ENCODE measurements around the gene TGFBR2. TPM values are rescaled to one million over a fixed set of nuclear protein-coding genes. Genes with fewer than 3 reads are reported as not detected.

TGFBR2 gene
- total RNA-seq, 1 donor from 2014 or later, result 68.7 TPM

GRCh38 chr3:30695302-30696061 lies 89.1 kb downstream of the TGFBR2 start:
- Mint-ChIP-seq H3K4me1 (ENCODE audit: unreplicated experiment) (peaks cover 26% of the 10 kb centered on the region), H3K27ac (ENCODE audit: unreplicated experiment) (peak overlapping the region; percentile 75)

GRCh38 chr3:30696403-30696819 lies 90.0 kb downstream of the TGFBR2 start:
- peaks cover 20% of the 10 kb centered on the region for H3K4me1 Mint-ChIP-seq (ENCODE audit: unreplicated experiment)
- H3K9me3 Mint-ChIP-seq (ENCODE audit: unreplicated experiment), result no peaks in the 10 kb centered on the region
- peaks cover 39% of the 10 kb centered on the region for H3K36me3 Mint-ChIP-seq (ENCODE audit: low read depth, unreplicated experiment)
- no peak for DNase-seq (ENCODE audit: low spot score)
- peaks cover 3% of the 10 kb centered on the region for H3K27me3 Mint-ChIP-seq (ENCODE audit: unreplicated experiment)
- no peak overlapping the region for H3K4me3 Mint-ChIP-seq (ENCODE audit: unreplicated experiment)
- H3K27ac Mint-ChIP-seq (ENCODE audit: unreplicated experiment), result no peak overlapping the region
- TF ChIP-seq CTCF (IDR thresholded peaks at IDR 0.05; ENCODE audit: unreplicated experiment), result no peak

More at GRCh38 chr3:30695302-30696061, 89.1 kb downstream of the TGFBR2 start:
- Mint-ChIP-seq H3K9me3 (ENCODE audit: unreplicated experiment) (no peaks in the 10 kb centered on the region), H3K27me3 (ENCODE audit: unreplicated experiment) (peaks cover 3% of the 10 kb centered on the region), H3K36me3 (ENCODE audit: low read depth, unreplicated experiment) (peaks cover 37% of the 10 kb centered on the region), H3K4me3 (ENCODE audit: unreplicated experiment) (peak overlapping the region; percentile 83)
- TF ChIP-seq CTCF (IDR thresholded peaks at IDR 0.05; ENCODE audit: unreplicated experiment), result no peak
- DNase-seq (ENCODE audit: low spot score), result no peak

GRCh38 chr3:30696896-30697295 lies 90.5 kb downstream of the TGFBR2 start:
- Mint-ChIP-seq H3K9me3 (ENCODE audit: unreplicated experiment) (no peaks in the 10 kb centered on the region), H3K4me1 (ENCODE audit: unreplicated experiment) (peaks cover 20% of the 10 kb centered on the region), H3K4me3 (ENCODE audit: unreplicated experiment) (peak overlapping the region; percentile 33), H3K27me3 (ENCODE audit: unreplicated experiment) (peaks cover 3% of the 10 kb centered on the region), H3K36me3 (ENCODE audit: low read depth, unreplicated experiment) (peaks cover 41% of the 10 kb centered on the region), H3K27ac (ENCODE audit: unreplicated experiment) (no peak overlapping the region)
- TF ChIP-seq CTCF (IDR thresholded peaks at IDR 0.05; ENCODE audit: unreplicated experiment), result no peak
- DNase-seq (ENCODE audit: low spot score), result no peak

GRCh38 chr3:30698549-30698948 lies 92.1 kb downstream of the TGFBR2 start:
- peaks cover 7% of the 10 kb centered on the region for H3K9me3 Mint-ChIP-seq (ENCODE audit: unreplicated experiment)
- TF ChIP-seq CTCF (IDR thresholded peaks at IDR 0.05; ENCODE audit: unreplicated experiment), result no peak
- H3K4me1 Mint-ChIP-seq (ENCODE audit: unreplicated experiment), result peaks cover 16% of the 10 kb centered on the region
- peaks cover 43% of the 10 kb centered on the region for H3K36me3 Mint-ChIP-seq (ENCODE audit: low read depth, unreplicated experiment)
- H3K4me3 Mint-ChIP-seq (ENCODE audit: unreplicated experiment), result no peak overlapping the region
- no peak for DNase-seq (ENCODE audit: low spot score)
- no peak overlapping the region for H3K27ac Mint-ChIP-seq (ENCODE audit: unreplicated experiment)
- H3K27me3 Mint-ChIP-seq (ENCODE audit: unreplicated experiment), result peaks cover 3% of the 10 kb centered on the region

GRCh38 chr3:30699927-30700326 lies 93.5 kb downstream of the TGFBR2 start:
- no peak for DNase-seq (ENCODE audit: low spot score)
- Mint-ChIP-seq H3K36me3 (ENCODE audit: low read depth, unreplicated experiment) (peaks cover 41% of the 10 kb centered on the region), H3K27me3 (ENCODE audit: unreplicated experiment) (peaks cover 3% of the 10 kb centered on the region), H3K4me1 (ENCODE audit: unreplicated experiment) (peaks cover 20% of the 10 kb centered on the region), H3K9me3 (ENCODE audit: unreplicated experiment) (peaks cover 7% of the 10 kb centered on the region), H3K27ac (ENCODE audit: unreplicated experiment) (no peak overlapping the region), H3K4me3 (ENCODE audit: unreplicated experiment) (no peak overlapping the region)
- TF ChIP-seq CTCF (IDR thresholded peaks at IDR 0.05; ENCODE audit: unreplicated experiment), result no peak
